Epithelial cell of esophagus (primary cell): Measurements from ENCODE around the gene COL1A1.

Source experiments
- DNase-seq: peaks from one replicate; pipeline ENCODE4 v3.0.0; 2010; ENCODE audit warnings: low read depth
- H3K4me3 ChIP-seq: 2 replicates; pipeline ENCODE4 v1.5.1; 2011; ENCODE audit warnings: mild to moderate bottlenecking, low read length, control low read depth
- TF ChIP-seq, protein P1 (sequence below): IDR thresholded peaks from 2 replicates; pipeline ENCODE4 v1.5.1; 2011; ENCODE audit warnings: low read depth, mild to moderate bottlenecking, low read length, control low read depth, inconsistent platforms; ENCODE audit not compliant: insufficient read depth; ENCODE audit errors: missing control alignments

The COL1A1 gene

DNA sequence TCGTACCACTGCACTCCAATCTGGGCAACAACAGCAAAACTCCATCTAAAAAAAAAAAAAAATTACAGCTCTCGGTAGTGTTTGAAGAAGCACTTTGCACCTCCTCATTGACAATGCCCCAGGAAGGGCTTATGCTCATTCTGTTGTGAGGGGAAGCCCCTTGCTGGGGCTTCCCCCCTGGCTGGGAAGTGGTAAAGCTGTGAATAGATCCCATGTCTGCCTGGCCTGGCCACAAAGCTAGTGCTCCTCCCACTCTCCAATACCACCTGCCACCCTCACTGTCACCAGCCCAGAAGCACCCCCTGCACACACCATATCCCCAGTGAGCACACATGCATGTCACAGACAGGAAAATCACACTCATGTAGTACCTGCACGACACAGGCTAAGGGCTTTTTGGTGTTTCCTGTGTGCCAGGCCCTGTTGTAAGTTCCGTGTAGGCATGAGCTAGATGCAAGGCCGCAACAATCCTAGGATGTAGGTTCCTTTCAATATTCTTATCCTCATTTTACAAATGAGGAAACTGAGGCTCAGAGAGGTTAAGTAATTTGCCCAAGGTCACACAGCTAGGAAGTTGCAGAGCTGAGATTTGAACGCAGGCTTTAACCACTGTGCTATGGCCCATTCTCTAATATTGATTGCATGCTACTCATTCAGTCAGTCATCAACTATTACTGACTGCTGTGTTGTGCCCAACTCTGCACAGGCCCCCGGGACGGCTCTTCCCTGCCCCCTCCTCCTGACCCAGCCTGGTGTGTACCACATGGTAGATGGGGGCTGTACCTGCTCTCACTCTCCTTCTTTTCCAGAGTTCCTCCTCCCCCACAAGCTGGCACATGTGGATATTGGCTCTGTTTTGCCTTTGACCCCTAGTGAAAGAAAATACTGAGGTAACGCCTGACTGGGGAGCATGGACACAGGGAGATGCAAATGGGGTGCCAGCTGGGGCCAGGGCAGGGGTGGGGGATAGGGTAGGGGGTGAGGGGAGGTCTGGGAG is 11.9 kb upstream of the COL1A1 start:
- TF ChIP-seq, protein P1, sequence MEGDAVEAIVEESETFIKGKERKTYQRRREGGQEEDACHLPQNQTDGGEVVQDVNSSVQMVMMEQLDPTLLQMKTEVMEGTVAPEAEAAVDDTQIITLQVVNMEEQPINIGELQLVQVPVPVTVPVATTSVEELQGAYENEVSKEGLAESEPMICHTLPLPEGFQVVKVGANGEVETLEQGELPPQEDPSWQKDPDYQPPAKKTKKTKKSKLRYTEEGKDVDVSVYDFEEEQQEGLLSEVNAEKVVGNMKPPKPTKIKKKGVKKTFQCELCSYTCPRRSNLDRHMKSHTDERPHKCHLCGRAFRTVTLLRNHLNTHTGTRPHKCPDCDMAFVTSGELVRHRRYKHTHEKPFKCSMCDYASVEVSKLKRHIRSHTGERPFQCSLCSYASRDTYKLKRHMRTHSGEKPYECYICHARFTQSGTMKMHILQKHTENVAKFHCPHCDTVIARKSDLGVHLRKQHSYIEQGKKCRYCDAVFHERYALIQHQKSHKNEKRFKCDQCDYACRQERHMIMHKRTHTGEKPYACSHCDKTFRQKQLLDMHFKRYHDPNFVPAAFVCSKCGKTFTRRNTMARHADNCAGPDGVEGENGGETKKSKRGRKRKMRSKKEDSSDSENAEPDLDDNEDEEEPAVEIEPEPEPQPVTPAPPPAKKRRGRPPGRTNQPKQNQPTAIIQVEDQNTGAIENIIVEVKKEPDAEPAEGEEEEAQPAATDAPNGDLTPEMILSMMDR: no peak
- no peak overlapping the region for H3K4me3 ChIP-seq
- no peak for DNase-seq

DNA sequence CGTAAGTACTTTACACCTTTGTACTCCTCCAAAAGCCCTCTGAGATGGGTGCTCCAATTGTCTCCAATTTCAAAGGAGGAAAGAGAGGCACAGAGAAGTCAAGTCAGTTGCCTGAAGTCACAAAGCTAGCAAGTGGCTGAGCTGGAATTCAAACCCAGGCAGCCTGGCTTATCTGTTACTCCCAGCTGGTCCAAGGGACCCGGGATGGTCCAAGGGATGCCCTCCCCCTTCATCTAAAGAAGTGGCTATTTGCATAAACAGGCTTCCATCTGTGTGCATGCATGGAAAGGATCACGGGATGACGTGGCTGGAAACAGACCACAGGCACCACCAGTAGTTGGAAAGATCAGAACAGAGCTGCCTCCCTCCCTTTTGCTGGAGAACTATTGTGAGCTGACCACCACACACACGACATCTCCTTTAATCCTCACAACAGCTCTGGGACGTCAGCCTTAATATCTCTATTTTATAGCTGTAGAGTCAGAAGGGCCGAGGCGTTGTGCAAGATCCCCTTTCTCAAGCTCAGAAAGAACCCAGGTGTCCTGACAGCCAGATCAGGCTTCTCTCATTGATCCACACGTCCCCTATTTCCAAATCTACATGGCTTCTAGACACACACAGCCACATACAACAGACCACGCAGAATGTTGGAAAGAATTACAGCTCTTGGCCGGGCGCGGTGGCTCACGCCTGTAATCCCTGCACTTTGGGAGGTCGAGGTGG is 10.9 kb upstream of the COL1A1 start:
- DNase-seq: no peak
- no peak overlapping the region for H3K4me3 ChIP-seq
- TF ChIP-seq, protein P1: no peak

DNA sequence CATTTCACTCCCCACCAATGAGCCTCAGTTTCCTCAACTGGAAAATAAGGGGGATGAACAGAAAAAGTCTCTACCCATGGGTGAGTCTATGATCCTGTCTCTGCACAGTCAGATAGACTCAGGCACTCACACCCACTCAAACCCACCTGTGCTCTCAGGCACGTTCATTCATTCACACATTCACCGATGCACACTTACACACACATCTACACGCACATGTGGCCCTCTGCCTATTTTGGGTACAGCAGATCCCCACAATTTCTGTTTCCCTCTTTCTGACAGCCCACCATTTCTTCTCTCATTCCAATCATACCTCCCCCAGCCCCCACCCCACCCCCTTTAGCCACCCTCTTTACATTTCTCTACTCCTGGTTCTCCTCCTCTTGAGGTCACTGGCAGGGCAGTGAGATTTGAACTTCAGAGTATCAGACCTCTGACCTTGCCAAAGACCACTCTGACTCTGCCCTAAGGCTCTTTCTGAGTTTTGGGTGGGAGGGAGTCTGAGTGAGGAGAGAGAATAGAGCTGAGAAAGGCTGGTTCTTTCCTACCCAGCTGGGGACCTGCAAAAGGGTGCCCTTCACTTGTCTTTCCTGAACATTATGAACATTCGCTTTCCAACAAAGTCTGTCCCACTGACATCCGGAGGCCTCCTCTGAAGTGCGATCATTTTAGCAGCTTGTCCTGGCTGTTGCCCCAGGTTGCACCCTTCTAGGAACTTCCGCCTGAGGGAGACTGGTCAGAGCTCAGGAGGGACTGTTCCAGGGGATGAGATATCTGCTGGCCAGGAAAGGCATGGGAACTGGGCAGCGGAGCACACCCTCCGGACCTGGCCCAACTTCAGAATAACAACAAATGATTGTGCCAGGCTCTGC is 10.1 kb upstream of the COL1A1 start:
- TF ChIP-seq, protein P1: no peak
- no peak for DNase-seq
- H3K4me3 ChIP-seq: no peak overlapping the region

DNA sequence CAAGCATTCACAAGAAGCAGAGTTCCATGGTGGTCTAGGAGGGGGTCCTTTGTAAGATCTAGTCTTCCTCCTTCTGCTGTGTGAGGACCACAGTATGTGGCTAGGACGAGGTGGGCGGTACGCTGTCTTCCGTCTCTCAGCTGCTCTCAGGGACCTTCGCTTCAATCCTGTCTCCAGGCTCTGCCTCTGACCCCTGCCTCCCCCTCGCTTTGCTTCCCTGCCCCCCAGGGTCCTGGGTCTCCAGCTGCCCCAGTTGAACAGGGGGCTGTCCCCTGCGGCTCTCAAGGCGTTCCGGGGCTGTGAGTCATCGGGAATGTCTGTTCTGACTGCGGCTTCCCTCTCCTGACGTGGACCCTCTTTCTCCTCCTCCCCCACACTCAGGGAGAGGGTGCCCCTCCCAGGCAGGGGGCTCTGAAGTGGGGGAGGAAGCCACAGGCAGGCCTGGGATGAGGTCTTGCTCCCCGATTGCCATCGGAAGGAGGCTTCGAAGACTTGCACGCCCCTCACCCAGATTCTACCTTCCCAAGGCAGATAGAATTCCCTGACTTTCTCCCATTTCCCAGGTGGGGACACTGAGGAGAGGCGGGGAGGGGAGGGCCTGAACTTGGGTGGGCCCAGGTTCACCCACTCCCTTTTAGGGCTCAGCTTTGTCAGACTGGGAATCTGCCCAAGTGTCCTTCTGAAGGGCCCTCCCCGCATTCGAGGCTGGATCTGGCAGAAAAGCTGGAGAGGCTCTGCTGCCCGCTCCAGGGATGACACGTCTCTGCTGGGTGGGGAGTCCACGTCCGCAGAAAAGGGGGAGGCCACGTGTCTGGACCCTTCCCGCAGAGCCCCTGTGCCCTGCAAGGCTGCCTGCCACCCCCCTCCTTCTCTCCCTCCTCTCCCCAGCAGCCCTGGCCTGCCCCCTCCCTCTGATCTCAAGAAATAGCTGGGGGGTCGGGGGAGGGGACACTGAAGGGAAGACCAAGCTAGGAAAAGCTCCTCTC is 9.1 kb upstream of the COL1A1 start:
- no peak overlapping the region for H3K4me3 ChIP-seq
- TF ChIP-seq, protein P1: no peak
- peak; percentile 53 for DNase-seq

DNA sequence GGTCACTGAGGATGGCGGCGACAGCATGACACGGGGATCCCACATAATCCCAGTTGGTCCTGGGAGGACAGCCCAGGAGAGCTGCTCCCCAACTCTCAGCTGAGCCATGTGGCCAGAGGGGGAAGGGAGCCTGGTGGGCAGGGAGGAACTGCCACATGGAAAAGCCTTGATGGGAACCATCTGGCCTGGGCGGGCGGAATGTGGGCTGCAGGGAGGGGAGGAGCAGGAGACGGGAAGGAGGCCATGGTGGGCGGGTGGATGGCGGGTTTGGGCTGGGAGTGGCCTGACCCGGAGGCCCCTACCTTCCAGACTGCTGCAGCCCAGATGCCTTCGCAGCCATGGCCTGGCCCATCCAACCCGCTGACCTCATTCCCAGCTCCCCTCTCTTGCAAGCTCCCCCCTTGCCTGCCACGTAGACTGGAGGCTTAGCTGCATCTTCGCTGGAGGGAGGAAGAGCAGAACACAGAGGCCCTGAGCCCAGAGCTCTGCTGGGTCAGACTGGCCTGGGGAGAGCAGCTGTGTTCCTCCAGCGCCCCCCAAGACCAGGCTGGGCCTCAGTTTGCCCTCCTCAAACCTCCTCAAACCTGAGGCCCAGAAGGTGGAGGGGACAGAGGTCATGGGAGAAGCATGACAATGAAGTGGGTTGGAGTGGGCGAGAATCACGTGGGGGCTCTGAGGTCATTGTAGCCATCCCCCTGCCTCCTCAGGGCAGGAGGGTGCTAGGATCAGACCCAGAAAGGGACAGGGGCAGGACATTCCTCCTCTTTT is 8.2 kb upstream of the COL1A1 start:
- TF ChIP-seq, protein P1: no peak
- H3K4me3 ChIP-seq: no peak overlapping the region
- DNase-seq: no peak
